ENCODE results near the gene ACVR1C. TPM values are rescaled to one million over a fixed set of nuclear protein-coding genes. Genes with fewer than 3 reads are reported as not detected.

The ACVR1C gene
- total and polyA plus RNA-seq, 7 experiments from 2014 or later, result 0.73 to 11.4 (median 5.0) TPM

DNA sequence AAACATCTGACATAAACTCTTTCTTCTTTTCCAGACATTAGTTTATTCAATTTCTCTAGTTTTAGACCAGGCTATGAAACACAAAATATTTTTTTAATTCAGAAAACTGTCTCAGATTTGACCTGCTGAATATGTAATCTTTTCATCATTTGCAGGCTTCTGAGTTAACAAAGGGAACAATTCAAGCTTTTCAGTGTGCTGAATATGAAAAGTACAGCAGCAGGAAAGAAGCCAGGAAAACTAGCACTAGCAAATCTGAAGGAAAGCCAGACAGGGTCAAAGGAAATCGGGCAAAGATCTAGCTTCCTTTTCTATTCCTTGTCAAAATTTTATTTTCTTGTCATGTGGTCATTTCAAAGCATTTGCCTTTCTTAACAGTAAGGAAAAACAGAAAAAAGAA, 35.3 kb downstream of the ACVR1C start:
- no peaks in the 10 kb centered on the region for H3K4me1 ChIP-seq (ENCODE audit: control insufficient read depth in 2 of 2, insufficient read depth in 2 of 2, low read length in 2 of 2)
- CTCF ChIA-PET, result interaction anchor here (1.0 to 6.7 kb wide), 2 partner anchors 36 to 289 kb away, joined by 3 to 73 read pairs; no protein-coding TSS in a partner anchor
- peaks cover 0 to 38% (median 0%) of the 10 kb centered on the region in 5 donors for H3K27me3 Mint-ChIP-seq

GRCh38 chr2:157592948-157593347, 35.7 kb downstream of the ACVR1C start:
- no peaks in the 10 kb centered on the region for H3K36me3 ChIP-seq (ENCODE audit: control insufficient read depth in 2 of 3, insufficient read depth in 3 of 3, low read length in 3 of 3)
- ChIA-PET POLR2A (no interaction called here), CTCF (interaction anchor here (6.7 kb wide), 1 partner anchor 288 kb away, joined by 73 read pairs; no protein-coding TSS in a partner anchor)
- peaks cover 9 to 26% (median 18%) of the 10 kb centered on the region in 7 donors for H3K4me1 Mint-ChIP-seq
- peaks cover 0 to 40% (median 0%) of the 10 kb centered on the region in 5 donors for H3K27me3 Mint-ChIP-seq
- DNase-seq (peak in 1 of 9 donors; percentile 3), ATAC-seq (no peak)
- H3K27ac ChIP-seq (ENCODE audit: low read depth, low read length), result no peak overlapping the region
- intact Hi-C loops (cut with micrococcal nuclease), result loop anchor here (1.0 to 10.0 kb wide), 6 partner anchors 96 to 422 kb away; no protein-coding TSS in a partner anchor
- H3K4me1 ChIP-seq (ENCODE audit: control insufficient read depth in 2 of 2, insufficient read depth in 2 of 2, low read length in 2 of 2), result no peaks in the 10 kb centered on the region
- no peak overlapping the region for H3K4me3 Mint-ChIP-seq
- H3K9me3 Mint-ChIP-seq, result peaks cover 0 to 3% (median 0%) of the 10 kb centered on the region in 11 donors
- no peak overlapping the region for H3K27ac Mint-ChIP-seq
- no peaks in the 10 kb centered on the region for H3K9me3 ChIP-seq (ENCODE audit: control insufficient read depth in 2 of 3, low read length in 3 of 3)
- no peak overlapping the region for H3K4me3 ChIP-seq (ENCODE audit: low read length)
- no peaks in the 10 kb centered on the region for H3K27me3 ChIP-seq (ENCODE audit: control insufficient read depth in 2 of 2, insufficient read depth in 2 of 2, low read length in 2 of 2)
- peaks cover 0 to 8% (median 0%) of the 10 kb centered on the region in 5 donors for H3K36me3 Mint-ChIP-seq

More for the DNA sequence above, 35.3 kb downstream of the ACVR1C start:
- peaks cover 0 to 3% (median 0%) of the 10 kb centered on the region in 11 donors for H3K9me3 Mint-ChIP-seq
- peaks cover 9 to 26% (median 18%) of the 10 kb centered on the region in 7 donors for H3K4me1 Mint-ChIP-seq
- intact Hi-C loops (cut with micrococcal nuclease), result loop anchor here (1.0 to 10.0 kb wide), 6 partner anchors 96 to 421 kb away; no protein-coding TSS in a partner anchor
- no peaks in the 10 kb centered on the region for H3K36me3 ChIP-seq (ENCODE audit: control insufficient read depth in 2 of 3, insufficient read depth in 3 of 3, low read length in 3 of 3)
- no peak overlapping the region for H3K4me3 Mint-ChIP-seq
- no peaks in the 10 kb centered on the region for H3K9me3 ChIP-seq (ENCODE audit: control insufficient read depth in 2 of 3, low read length in 3 of 3)
- no peak overlapping the region for H3K27ac Mint-ChIP-seq
- H3K36me3 Mint-ChIP-seq, result peaks cover 0 to 8% (median 0%) of the 10 kb centered on the region in 5 donors
- H3K27ac ChIP-seq (ENCODE audit: low read depth, low read length), result no peak overlapping the region
- ATAC-seq, result no peak
- no peak for DNase-seq
- POLR2A ChIA-PET, result interaction anchor here (0.6 kb wide), 1 partner anchor 13 kb away, joined by 3 read pairs; no protein-coding TSS in a partner anchor
- no peaks in the 10 kb centered on the region for H3K27me3 ChIP-seq (ENCODE audit: control insufficient read depth in 2 of 2, insufficient read depth in 2 of 2, low read length in 2 of 2)
- no peak overlapping the region for H3K4me3 ChIP-seq (ENCODE audit: low read length)

DNA sequence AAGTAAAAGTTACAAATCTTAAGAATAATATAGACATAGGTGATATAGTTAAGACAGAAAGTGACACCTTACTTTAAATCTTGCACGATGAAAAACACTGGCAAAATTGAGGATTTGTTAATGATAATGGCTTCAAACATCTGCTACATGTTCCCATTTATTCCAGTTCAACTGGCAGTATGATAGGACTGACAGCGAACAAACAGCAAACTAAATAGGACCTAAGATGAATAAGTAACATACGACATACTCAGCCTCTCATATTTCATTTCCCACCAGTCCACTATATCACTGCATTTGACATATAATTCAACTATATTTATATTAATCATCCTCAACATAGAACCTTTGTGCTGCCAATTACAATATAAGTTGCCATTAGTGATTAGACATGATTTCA, 36.3 kb downstream of the ACVR1C start:
- no peak overlapping the region for H3K4me3 Mint-ChIP-seq
- CTCF ChIA-PET, result no interaction called here
- no peaks in the 10 kb centered on the region for H3K4me1 ChIP-seq (ENCODE audit: control insufficient read depth in 2 of 2, insufficient read depth in 2 of 2, low read length in 2 of 2)
- peaks cover 9 to 21% (median 16%) of the 10 kb centered on the region in 7 donors for H3K4me1 Mint-ChIP-seq
- no peak overlapping the region for H3K4me3 ChIP-seq (ENCODE audit: low read length)
- DNase-seq, result no peak
- H3K36me3 Mint-ChIP-seq, result peaks cover 0 to 8% (median 0%) of the 10 kb centered on the region in 5 donors
- H3K27me3 ChIP-seq (ENCODE audit: control insufficient read depth in 2 of 2, insufficient read depth in 2 of 2, low read length in 2 of 2), result no peaks in the 10 kb centered on the region
- H3K27ac Mint-ChIP-seq, result no peak overlapping the region
- H3K9me3 Mint-ChIP-seq, result peaks cover 0 to 3% (median 0%) of the 10 kb centered on the region in 11 donors
- H3K27me3 Mint-ChIP-seq, result peaks cover 0 to 38% (median 0%) of the 10 kb centered on the region in 5 donors
- no peaks in the 10 kb centered on the region for H3K36me3 ChIP-seq (ENCODE audit: control insufficient read depth in 2 of 3, insufficient read depth in 3 of 3, low read length in 3 of 3)
- no peaks in the 10 kb centered on the region for H3K9me3 ChIP-seq (ENCODE audit: control insufficient read depth in 2 of 3, low read length in 3 of 3)
- intact Hi-C loops (cut with micrococcal nuclease), result loop anchor here (1.0 to 10.0 kb wide), 3 partner anchors 95 to 422 kb away; no protein-coding TSS in a partner anchor
- POLR2A ChIA-PET, result interaction anchor here (0.8 kb wide), 1 partner anchor 14 kb away, joined by 3 read pairs; no protein-coding TSS in a partner anchor
- H3K27ac ChIP-seq (ENCODE audit: low read depth, low read length), result no peak overlapping the region
- ATAC-seq, result no peak

- no peaks in the 10 kb centered on the region for H3K27me3 ChIP-seq (ENCODE audit: control insufficient read depth in 2 of 2, insufficient read depth in 2 of 2, low read length in 2 of 2)
- ChIA-PET CTCF (interaction anchor here (0.8 kb wide), 1 partner anchor 285 kb away, joined by 8 read pairs; no protein-coding TSS in a partner anchor), POLR2A (no interaction called here)
- Mint-ChIP-seq H3K9me3 (peaks cover 0 to 3% (median 0%) of the 10 kb centered on the region in 11 donors), H3K27ac (no peak overlapping the region), H3K36me3 (peaks cover 0 to 40% (median 26%) of the 10 kb centered on the region in 5 donors), H3K4me1 (peaks cover 0 to under 1% (median 0%) of the 10 kb centered on the region in 7 donors), H3K4me3 (no peak overlapping the region), H3K27me3 (peaks cover 0 to 25% (median 0%) of the 10 kb centered on the region in 5 donors)
- no peaks in the 10 kb centered on the region for H3K9me3 ChIP-seq (ENCODE audit: control insufficient read depth in 2 of 3, low read length in 3 of 3)
- H3K4me1 ChIP-seq (ENCODE audit: control insufficient read depth in 2 of 2, insufficient read depth in 2 of 2, low read length in 2 of 2), result no peaks in the 10 kb centered on the region
- H3K27ac ChIP-seq (ENCODE audit: low read depth, low read length), result no peak overlapping the region
- no peak overlapping the region for H3K4me3 ChIP-seq (ENCODE audit: low read length)
- peaks cover 0 to 6% (median 0%) of the 10 kb centered on the region in 3 experiments for H3K36me3 ChIP-seq (ENCODE audit: control insufficient read depth in 2 of 3, insufficient read depth in 3 of 3, low read length in 3 of 3)
- intact Hi-C loops (cut with micrococcal nuclease), result no loop called here
- ATAC-seq (no peak), DNase-seq (no peak)
Observed at GRCh38 chr2:157587576-157587975, 41.1 kb downstream of the ACVR1C start.

DNA sequence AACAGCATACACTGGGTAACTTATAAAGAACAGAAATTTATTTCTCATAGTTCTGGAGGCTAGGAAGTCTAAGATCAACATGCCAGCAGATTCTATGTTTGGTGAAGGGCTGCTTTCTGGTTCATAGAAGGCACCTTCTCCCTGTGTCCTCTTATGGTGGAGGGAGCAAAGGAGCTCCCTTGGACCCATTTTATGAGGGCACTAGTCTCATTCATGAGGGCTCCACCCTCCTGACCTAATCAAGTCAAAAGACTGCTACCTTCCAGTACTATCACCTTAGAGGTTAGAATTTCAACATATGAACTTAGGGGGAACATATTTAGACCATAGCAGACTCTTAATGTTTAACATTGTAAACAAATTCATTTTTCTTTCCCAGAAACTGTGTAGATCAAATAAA, 54.5 kb downstream of the ACVR1C start:
- H3K4me3 ChIP-seq (ENCODE audit: low read length), result no peak overlapping the region
- ATAC-seq (no peak), DNase-seq (no peak)
- Mint-ChIP-seq H3K4me1 (peaks cover 0 to 12% (median 0%) of the 10 kb centered on the region in 7 donors), H3K36me3 (peaks cover 0 to 7% (median 2%) of the 10 kb centered on the region in 5 donors), H3K9me3 (peaks cover 0 to 3% (median 0%) of the 10 kb centered on the region in 11 donors), H3K4me3 (no peak overlapping the region), H3K27me3 (peaks cover 0 to 3% (median 0%) of the 10 kb centered on the region in 5 donors), H3K27ac (peak overlapping the region in 2 of 9 donors; percentile 25 to 38)
- no peaks in the 10 kb centered on the region for H3K9me3 ChIP-seq (ENCODE audit: control insufficient read depth in 2 of 3, low read length in 3 of 3)
- no peaks in the 10 kb centered on the region for H3K4me1 ChIP-seq (ENCODE audit: control insufficient read depth in 2 of 2, insufficient read depth in 2 of 2, low read length in 2 of 2)
- H3K27me3 ChIP-seq (ENCODE audit: control insufficient read depth in 2 of 2, insufficient read depth in 2 of 2, low read length in 2 of 2), result no peaks in the 10 kb centered on the region
- no peak overlapping the region for H3K27ac ChIP-seq (ENCODE audit: low read depth, low read length)
- CTCF ChIA-PET, result no interaction called here
- no peaks in the 10 kb centered on the region for H3K36me3 ChIP-seq (ENCODE audit: control insufficient read depth in 2 of 3, insufficient read depth in 3 of 3, low read length in 3 of 3)
- POLR2A ChIA-PET, result no interaction called here
- intact Hi-C loops (cut with micrococcal nuclease), result no loop called here

GRCh38 chr2:157572725-157573124, 55.9 kb downstream of the ACVR1C start:
- intact Hi-C loops (cut with micrococcal nuclease), result loop anchor here in 1 of 2 donors (2.0 kb wide), 2 partner anchors 24 to 52 kb away; no protein-coding TSS in a partner anchor
- H3K4me1 Mint-ChIP-seq, result peaks cover 0 to 12% (median 0%) of the 10 kb centered on the region in 7 donors
- Histone ChIP-seq H3K36me3 (ENCODE audit: control insufficient read depth in 2 of 3, insufficient read depth in 3 of 3, low read length in 3 of 3) (no peaks in the 10 kb centered on the region), H3K27ac (ENCODE audit: low read depth, low read length) (no peak overlapping the region), H3K4me1 (ENCODE audit: control insufficient read depth in 2 of 2, insufficient read depth in 2 of 2, low read length in 2 of 2) (no peaks in the 10 kb centered on the region), H3K27me3 (ENCODE audit: control insufficient read depth in 2 of 2, insufficient read depth in 2 of 2, low read length in 2 of 2) (no peaks in the 10 kb centered on the region), H3K9me3 (ENCODE audit: control insufficient read depth in 2 of 3, low read length in 3 of 3) (no peaks in the 10 kb centered on the region), H3K4me3 (ENCODE audit: low read length) (no peak overlapping the region)
- no peaks in the 10 kb centered on the region for H3K27me3 Mint-ChIP-seq
- no peak overlapping the region for H3K27ac Mint-ChIP-seq
- ATAC-seq (peak; percentile 41), DNase-seq (peak in 5 of 9 donors; percentile 6 to 14 (median 10))
- no peak overlapping the region for H3K4me3 Mint-ChIP-seq
- ChIA-PET POLR2A (no interaction called here), CTCF (interaction anchor here (0.7 to 0.9 kb wide), 2 partner anchors 28 to 262 kb away, joined by 3 read pairs; no protein-coding TSS in a partner anchor)
- no peaks in the 10 kb centered on the region for H3K36me3 Mint-ChIP-seq
- peaks cover 0 to 2% (median 0%) of the 10 kb centered on the region in 11 donors for H3K9me3 Mint-ChIP-seq
